PC-9 (cell line): ENCODE data around the gene EDN1. TPM values are rescaled to one million over a fixed set of nuclear protein-coding genes. Genes with fewer than 3 reads are reported as not detected.
A peak's percentile ranks its signal among the peaks of the same experiment; 100 is the strongest.

Experiments
- BruUV-seq: library from RNA; stranded (reverse); fragments of 400-500 nt; replicated peaks from 2 replicates; lab custom pipeline; 2021; lab: Mats Ljungman, UMichigan
- CTCF ChIA-PET: fragments of 300-600 bp; sonication (Branson Sonifier 250); formaldehyde crosslinking; loops from one replicate; lab custom pipeline; 2022; ENCODE audit warnings: antibody characterized with exemption; lab: Charles Lee
- POLR2A ChIA-PET: fragments of 300-600 bp; sonication (Branson Sonifier 250); formaldehyde crosslinking; loops from one replicate; lab custom pipeline; 2022; ENCODE audit warnings: antibody characterized with exemption; ENCODE audit not compliant: unreplicated experiment; lab: Charles Lee
- DNase-seq, 2 experiments: peaks; one replicate each; pipeline versions ENCODE4 v3.0.0 to v3.0.0-alpha.2; 2015 to 2022; ENCODE audit warnings: mixed read lengths in 1 of 2
- H2AFZ ChIP-seq: fragments of 200-600 bp; sonication (generic); 2 replicates; pipeline ENCODE4 v1.8.1; 2017; ENCODE audit warnings: antibody characterized with exemption
- H3F3A ChIP-seq: fragments of 200-600 bp; sonication (generic); 2 replicates; pipeline ENCODE4 v1.8.1; 2017; ENCODE audit warnings: antibody characterized with exemption, mild to moderate bottlenecking, low read depth; ENCODE audit not compliant: insufficient read depth
- H3K27ac ChIP-seq: fragments of 200-600 bp; sonication (generic); 2 replicates; pipeline ENCODE4 v1.6.1; 2016; ENCODE audit warnings: mixed run types
- H3K27me3 ChIP-seq: fragments of 200-600 bp; sonication (generic); 2 replicates; pipeline ENCODE4 v1.6.1; 2016; ENCODE audit warnings: low read depth, mixed run types; ENCODE audit not compliant: insufficient read depth
- H3K36me3 ChIP-seq: fragments of 200-600 bp; sonication (generic); 2 replicates; pipeline ENCODE4 v1.6.1; 2016; ENCODE audit warnings: low read depth, mixed run types
- H3K4me1 ChIP-seq: fragments of 200-600 bp; sonication (generic); replicated peaks from 2 replicates; pipeline ENCODE4 v1.6.1; 2016; ENCODE audit warnings: mixed run types; ENCODE audit not compliant: insufficient read depth
- H3K4me2 ChIP-seq: fragments of 200-600 bp; sonication (generic); 2 replicates; pipeline ENCODE4 v1.6.1; 2017; ENCODE audit warnings: mixed run types
- H3K4me3 ChIP-seq: fragments of 200-600 bp; sonication (generic); 2 replicates; pipeline ENCODE4 v1.6.1; 2016; ENCODE audit warnings: mixed run types
- H3K79me2 ChIP-seq: fragments of 200-600 bp; sonication (generic); 2 replicates; pipeline ENCODE4 v1.6.1; 2017; ENCODE audit warnings: low read depth, mixed run types
- H3K9me2 ChIP-seq: fragments of 200-600 bp; sonication (generic); 2 replicates; pipeline ENCODE4 v1.8.1; 2017; ENCODE audit warnings: mild to moderate bottlenecking; ENCODE audit not compliant: insufficient read depth
- H3K9me3 ChIP-seq: fragments of 200-600 bp; sonication (generic); 2 replicates; pipeline ENCODE4 v1.8.1; 2016; ENCODE audit warnings: low read depth; ENCODE audit not compliant: insufficient read depth
- H4K20me1 ChIP-seq: fragments of 200-600 bp; sonication (generic); 2 replicates; pipeline ENCODE4 v1.8.1; 2017; ENCODE audit not compliant: insufficient read depth
- EZH2 ChIP-seq: fragments of 200-600 bp; sonication (generic); IDR thresholded peaks from 2 replicates; pipeline ENCODE4 v1.8.0; 2017; ENCODE audit warnings: antibody characterized with exemption, low read depth
- intact Hi-C: fragments of 100-400 bp; cut with micrococcal nuclease; formaldehyde crosslinking; loops from one replicate; pipeline ENCODE4 v1.10.0; 2022; ENCODE audit not compliant: unreplicated experiment
- total RNA-seq: library from RNA; stranded (reverse); gene quantifications from 2 replicates; pipeline ENCODE4 v1.2.3, GENCODE V29; 2021
- TF ChIP-seq, protein P1 (sequence below): fragments of 200-600 bp; sonication (generic); conservative IDR thresholded peaks from 2 replicates; pipeline ENCODE4 v1.6.1; 2017; ENCODE audit warnings: mixed run types, antibody characterized with exemption, mild to moderate bottlenecking, moderate library complexity

EDN1 gene
- total RNA-seq, 1 experiment from 2014 or later, result 3.3 TPM

DNA sequence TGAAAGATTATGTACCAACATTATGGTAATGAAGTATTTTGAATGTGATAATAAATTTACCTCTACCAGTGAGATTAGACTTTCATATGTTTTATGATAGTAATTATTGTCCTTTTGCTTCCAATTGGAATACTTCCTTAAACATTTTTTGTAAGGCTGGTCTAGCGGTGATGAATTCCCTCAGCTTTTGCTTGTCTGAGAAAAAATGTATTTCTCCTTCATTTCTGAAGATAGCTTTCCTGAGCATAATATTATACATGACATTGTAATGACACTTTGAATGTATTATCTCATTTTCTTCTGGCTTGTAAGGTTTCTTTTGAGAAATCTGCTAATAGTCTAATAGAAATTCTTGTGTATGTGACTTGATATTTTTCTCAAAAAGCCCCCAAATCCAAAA, 18.6 kb upstream of the EDN1 start:
- no peak for DNase-seq
- H3K79me2 ChIP-seq, result no peaks in the 10 kb centered on the region
- H3F3A ChIP-seq, result peaks cover under 1% of the 10 kb centered on the region
- no peak overlapping the region for H3K4me3 ChIP-seq
- H3K4me2 ChIP-seq, result no peak overlapping the region
- H3K27me3 ChIP-seq, result no peaks in the 10 kb centered on the region
- H3K4me1 ChIP-seq, result peaks cover 22% of the 10 kb centered on the region
- H2AFZ ChIP-seq, result no peak overlapping the region
- TF ChIP-seq, protein P1, sequence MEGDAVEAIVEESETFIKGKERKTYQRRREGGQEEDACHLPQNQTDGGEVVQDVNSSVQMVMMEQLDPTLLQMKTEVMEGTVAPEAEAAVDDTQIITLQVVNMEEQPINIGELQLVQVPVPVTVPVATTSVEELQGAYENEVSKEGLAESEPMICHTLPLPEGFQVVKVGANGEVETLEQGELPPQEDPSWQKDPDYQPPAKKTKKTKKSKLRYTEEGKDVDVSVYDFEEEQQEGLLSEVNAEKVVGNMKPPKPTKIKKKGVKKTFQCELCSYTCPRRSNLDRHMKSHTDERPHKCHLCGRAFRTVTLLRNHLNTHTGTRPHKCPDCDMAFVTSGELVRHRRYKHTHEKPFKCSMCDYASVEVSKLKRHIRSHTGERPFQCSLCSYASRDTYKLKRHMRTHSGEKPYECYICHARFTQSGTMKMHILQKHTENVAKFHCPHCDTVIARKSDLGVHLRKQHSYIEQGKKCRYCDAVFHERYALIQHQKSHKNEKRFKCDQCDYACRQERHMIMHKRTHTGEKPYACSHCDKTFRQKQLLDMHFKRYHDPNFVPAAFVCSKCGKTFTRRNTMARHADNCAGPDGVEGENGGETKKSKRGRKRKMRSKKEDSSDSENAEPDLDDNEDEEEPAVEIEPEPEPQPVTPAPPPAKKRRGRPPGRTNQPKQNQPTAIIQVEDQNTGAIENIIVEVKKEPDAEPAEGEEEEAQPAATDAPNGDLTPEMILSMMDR, result no peak
- TF ChIP-seq EZH2, result no peak
- no TSS peak for BruUV-seq
- CTCF ChIA-PET, result interaction anchor here (1.5 kb wide), 1 partner anchor 16 kb away, joined by 3 read pairs; no protein-coding TSS in a partner anchor
- H3K9me2 ChIP-seq, result no peaks in the 10 kb centered on the region
- H3K36me3 ChIP-seq, result no peaks in the 10 kb centered on the region
- no peaks in the 10 kb centered on the region for H4K20me1 ChIP-seq
- H3K27ac ChIP-seq, result no peak overlapping the region
- POLR2A ChIA-PET, result no interaction called here
- peaks cover 31% of the 10 kb centered on the region; the same call in 1 of the 2 replicates for H3K9me3 ChIP-seq
- intact Hi-C loops, result no loop called here

DNA sequence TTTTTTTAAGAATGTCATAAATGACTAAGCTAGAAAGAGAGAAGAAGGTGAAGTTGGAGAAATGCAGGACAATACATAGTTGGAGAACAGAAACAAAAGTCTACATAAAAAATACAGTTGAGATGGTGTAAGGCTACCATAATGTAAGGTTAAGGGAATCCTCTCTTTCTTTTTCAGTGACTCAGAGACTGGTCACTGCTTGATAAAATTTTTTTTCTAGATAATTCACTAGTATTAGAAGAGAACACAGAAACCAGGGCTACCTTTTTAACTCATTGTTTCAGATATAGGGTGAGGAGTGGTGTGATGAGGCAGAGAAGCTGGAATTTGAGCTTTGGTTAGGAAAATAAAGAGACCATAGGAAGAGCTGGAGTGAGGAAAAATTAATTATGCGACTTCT, 18.2 kb upstream of the EDN1 start:
- H3K4me3 ChIP-seq, result no peak overlapping the region
- no peak overlapping the region for H3K4me2 ChIP-seq
- no peaks in the 10 kb centered on the region; the same call in 1 of the 2 replicates for H3F3A ChIP-seq
- peaks cover 31% of the 10 kb centered on the region; the same call in 1 of the 2 replicates for H3K9me3 ChIP-seq
- no peaks in the 10 kb centered on the region for H4K20me1 ChIP-seq
- BruUV-seq, result no TSS peak
- H2AFZ ChIP-seq, result no peak overlapping the region
- no peaks in the 10 kb centered on the region for H3K27me3 ChIP-seq
- H3K27ac ChIP-seq, result no peak overlapping the region
- peaks cover 18% of the 10 kb centered on the region for H3K4me1 ChIP-seq
- ChIA-PET POLR2A (no interaction called here), CTCF (interaction anchor here (1.5 kb wide), 1 partner anchor 15 kb away, joined by 3 read pairs; no protein-coding TSS in a partner anchor)
- intact Hi-C loops, result no loop called here
- no peaks in the 10 kb centered on the region for H3K79me2 ChIP-seq
- no peaks in the 10 kb centered on the region for H3K36me3 ChIP-seq
- no peaks in the 10 kb centered on the region for H3K9me2 ChIP-seq
- DNase-seq, result no peak
- TF ChIP-seq EZH2, result no peak
- TF ChIP-seq, protein P1, result no peak

DNA sequence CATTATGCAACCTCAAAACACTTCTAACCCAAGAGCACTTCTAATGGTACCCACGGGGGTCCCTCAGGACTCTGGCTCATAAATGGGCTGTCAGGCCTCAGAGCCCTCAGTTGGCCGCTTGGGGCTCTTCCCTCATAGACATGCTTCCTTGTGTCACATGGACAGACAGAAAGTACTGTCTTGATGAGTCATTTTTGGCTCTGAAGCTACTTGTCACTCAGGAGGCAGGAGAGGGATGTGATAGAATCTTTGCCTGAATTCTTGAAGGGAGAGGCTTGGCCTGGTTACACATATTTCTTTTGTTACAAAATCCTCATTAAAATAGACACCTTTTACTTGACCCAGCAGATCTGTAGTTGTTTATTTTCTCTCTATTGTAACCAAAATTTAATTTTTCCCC, 15.1 kb upstream of the EDN1 start:
- Histone ChIP-seq H3K4me2 (no peak overlapping the region), H3K27ac (no peak overlapping the region), H2AFZ (no peak overlapping the region), H3K9me2 (no peaks in the 10 kb centered on the region), H3K27me3 (no peaks in the 10 kb centered on the region), H3K9me3 (peaks cover 6% of the 10 kb centered on the region; the same call in 1 of the 2 replicates), H3K79me2 (no peaks in the 10 kb centered on the region), H3K36me3 (no peaks in the 10 kb centered on the region), H3K4me3 (no peak overlapping the region), H4K20me1 (no peaks in the 10 kb centered on the region), H3K4me1 (peaks cover 25% of the 10 kb centered on the region), H3F3A (no peaks in the 10 kb centered on the region; the same call in 1 of the 2 replicates)
- intact Hi-C loops, result no loop called here
- no TSS peak for BruUV-seq
- POLR2A ChIA-PET, result interaction anchor here (1.0 kb wide), 1 partner anchor 12 kb away, joined by 9 read pairs; no protein-coding TSS in a partner anchor
- CTCF ChIA-PET, result interaction anchor here (0.6 kb wide), 1 partner anchor 89 kb away, joined by 3 read pairs; no protein-coding TSS in a partner anchor
- TF ChIP-seq, protein P1, result peak; percentile 44; the same call in 1 of the 2 replicates
- no peak for TF ChIP-seq EZH2
- DNase-seq, result peak; percentile 35 to 91
